Suppressor macrophage treated with lipopolysaccharide for 1 hour (primary cell): Measurements from ENCODE around the gene FGFR2.

ENCODE experiments used
- DNase-seq, 3 donors: peaks; one replicate each; pipeline ENCODE4 v3.0.0-alpha.2; 2020 to 2022

The FGFR2 gene

GRCh38 chr10:121442086-121442935 lies 155.9 kb downstream of the FGFR2 start:
- DNase-seq = no peak

- no peak for DNase-seq
Observed at GRCh38 chr10:121440461-121440860, 157.8 kb downstream of the FGFR2 start.

DNA sequence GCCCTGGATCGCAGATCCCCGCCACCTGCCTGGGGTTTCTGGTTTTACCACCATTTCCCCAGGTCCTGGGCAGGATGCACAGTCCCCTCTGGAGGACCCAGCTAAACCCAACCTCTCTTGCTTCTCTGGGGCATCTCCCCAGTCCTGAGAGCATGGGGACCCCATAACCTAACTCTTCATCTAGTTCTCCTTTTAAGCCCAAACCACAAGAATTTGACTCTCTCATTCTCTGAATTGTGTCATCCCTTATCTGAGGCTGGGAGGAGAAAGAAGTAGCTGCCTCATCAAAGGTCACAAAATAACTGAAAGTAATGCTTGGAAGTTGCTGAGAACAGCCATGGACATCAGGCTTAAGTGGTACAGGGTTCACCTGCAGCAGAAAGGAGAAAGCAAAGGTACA lies 159.9 kb downstream of the FGFR2 start:
- DNase-seq = no peak

DNA sequence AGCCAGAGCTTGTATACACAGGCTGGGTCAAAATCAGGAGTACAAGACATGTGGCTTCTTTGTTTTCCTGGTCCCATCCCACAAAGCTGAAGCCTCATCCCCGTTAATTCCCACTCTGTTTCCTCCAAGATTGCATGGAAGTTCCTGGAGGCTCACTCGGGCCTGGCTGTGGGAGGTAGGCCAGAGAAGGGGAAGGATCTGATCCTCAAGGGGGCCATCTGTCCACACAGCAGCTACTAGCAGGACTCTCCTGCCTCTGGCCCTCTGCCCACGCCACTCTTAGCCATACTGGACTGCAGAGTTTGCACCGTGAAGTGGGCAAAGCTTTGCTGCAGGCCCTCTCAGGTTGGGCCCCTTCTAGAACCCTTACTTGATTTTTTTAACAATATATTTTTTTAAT lies 160.6 kb downstream of the FGFR2 start:
- DNase-seq = no peak

DNA sequence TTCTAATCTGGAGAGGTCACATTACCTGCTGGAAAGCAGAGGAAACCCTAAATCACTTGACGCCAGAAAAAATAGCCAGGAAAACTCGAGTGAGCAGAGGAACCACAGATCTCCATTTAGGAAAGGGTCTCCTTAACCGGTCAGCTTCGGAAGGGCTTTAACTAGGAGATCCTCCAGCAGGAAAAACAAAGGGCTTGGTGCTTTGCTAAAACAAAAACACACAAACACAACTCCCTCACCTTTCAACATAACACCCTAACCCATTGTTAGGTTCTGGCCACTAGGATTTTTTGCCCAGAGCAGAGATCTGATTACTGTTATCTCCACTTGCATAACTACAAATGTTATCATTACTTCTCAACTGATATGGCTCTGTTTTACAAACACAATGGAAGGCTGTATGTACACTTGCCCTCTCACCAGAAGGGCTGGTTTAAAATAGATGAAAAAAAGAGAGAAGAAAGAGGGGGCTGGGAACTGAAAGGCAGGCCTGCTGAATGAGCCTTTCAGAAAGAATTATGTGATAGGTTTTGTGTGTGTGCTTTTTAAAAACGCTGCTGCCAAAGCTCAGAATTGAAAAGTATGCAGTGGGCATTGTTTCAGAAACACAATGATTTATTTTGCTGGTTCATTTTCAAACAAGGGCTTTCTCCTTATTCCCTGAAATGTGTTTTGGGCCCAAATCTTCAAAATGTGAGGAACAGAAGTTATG lies 161.5 kb downstream of the FGFR2 start:
- no peak for DNase-seq

- DNase-seq = no peak
Observed at GRCh38 chr10:121436281-121436629, 162.0 kb downstream of the FGFR2 start.

GRCh38 chr10:121435099-121435875 lies 163.0 kb downstream of the FGFR2 start:
- DNase-seq = no peak

- no peak for DNase-seq
Observed at GRCh38 chr10:121433965-121434364, 164.3 kb downstream of the FGFR2 start.

DNA sequence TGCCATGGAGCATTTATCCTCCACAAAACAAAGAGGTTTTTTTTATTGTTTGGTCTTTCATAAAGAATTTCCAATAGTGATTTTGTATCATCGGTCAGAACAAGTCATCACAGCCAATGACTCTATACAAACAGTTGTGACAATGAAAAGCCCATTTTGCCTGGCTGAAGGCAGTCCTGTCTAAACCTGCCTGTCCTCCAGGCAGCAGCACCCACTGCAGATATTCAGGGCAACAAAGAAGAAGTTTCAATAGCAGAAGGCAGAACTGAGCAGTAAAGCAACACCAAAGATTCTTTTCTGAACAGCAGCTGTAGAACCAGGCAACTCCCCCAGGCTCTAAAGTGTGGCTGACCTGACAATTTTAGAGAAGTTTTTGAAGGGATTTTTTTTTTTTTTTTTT lies 169.4 kb downstream of the FGFR2 start:
- no peak for DNase-seq
